Type B pancreatic cell (in vitro differentiated cells): ENCODE results near the gene ARHGAP6. TPM values are rescaled to one million over a fixed set of nuclear protein-coding genes. Genes with fewer than 3 reads are reported as not detected.

Experiments
- DNase-seq: peaks from one replicate; pipeline ENCODE4 v3.0.0; 2021; ENCODE audit warnings: mixed read lengths; ENCODE audit not compliant: unreplicated experiment; ENCODE audit errors: extremely low spot score
- H3K27ac Mint-ChIP-seq: 2 replicates; pipeline ENCODE4 v1.8.0; 2021; ENCODE audit warnings: mild to moderate bottlenecking, mixed read lengths
- H3K27me3 Mint-ChIP-seq: 2 replicates; pipeline ENCODE4 v1.8.0; 2021; ENCODE audit warnings: mixed read lengths
- H3K36me3 Mint-ChIP-seq: 2 replicates; pipeline ENCODE4 v1.8.0; 2021; ENCODE audit warnings: mixed read lengths
- H3K4me1 Mint-ChIP-seq: one replicate; pipeline ENCODE4 v1.8.0; 2021; ENCODE audit warnings: mixed read lengths; ENCODE audit not compliant: unreplicated experiment
- H3K4me3 Mint-ChIP-seq: 2 replicates; pipeline ENCODE4 v1.8.0; 2021; ENCODE audit warnings: mild to moderate bottlenecking, mixed read lengths
- H3K9me3 Mint-ChIP-seq: 2 replicates; pipeline ENCODE4 v1.8.0; 2021; ENCODE audit warnings: mixed read lengths
- total RNA-seq: library from RNA; stranded (reverse); gene quantifications from 2 replicates; pipeline ENCODE4 v1.2.1, GENCODE V29; 2021; ENCODE audit warnings: low replicate concordance
- TF ChIP-seq, protein P1 (sequence below): fragments of 200-600 bp; sonication (generic); conservative IDR thresholded peaks from 2 replicates; pipeline ENCODE4 v1.5.0; 2021; ENCODE audit warnings: antibody characterized with exemption, mild to moderate bottlenecking

Gene ARHGAP6
- total RNA-seq, 1 donor from 2014 or later: 10.1 TPM

DNA sequence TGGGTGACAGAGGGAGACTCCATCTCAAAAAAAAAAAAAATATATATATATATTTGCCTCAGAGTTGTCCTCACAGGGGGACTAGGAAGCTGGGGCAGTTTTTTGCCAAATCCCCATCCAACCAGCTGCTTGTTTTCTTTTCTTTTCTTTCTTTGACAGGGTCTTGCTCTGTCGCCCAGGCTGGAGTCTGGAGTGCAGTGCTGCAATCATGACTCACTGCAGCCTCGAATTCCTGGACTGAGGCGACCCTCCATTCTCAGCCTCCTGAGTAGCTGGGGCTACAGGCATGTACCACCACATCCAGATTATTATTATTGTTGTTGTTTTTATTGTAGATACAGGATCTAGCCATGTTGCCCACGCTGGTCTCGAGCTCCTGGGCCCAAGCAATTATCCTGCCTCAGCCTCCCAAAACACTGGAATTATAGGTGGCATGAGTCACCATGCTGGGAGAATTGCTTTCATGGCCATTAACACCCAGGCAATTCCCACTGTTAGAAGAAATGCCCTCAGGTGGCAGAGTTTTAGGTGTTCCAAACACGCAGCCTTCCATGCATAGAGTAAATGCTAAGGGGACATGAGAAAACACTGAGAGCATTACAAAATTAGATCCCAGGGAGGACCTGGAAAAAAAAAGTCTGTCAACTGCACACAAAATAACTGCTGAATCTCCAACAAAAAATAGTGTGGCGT is 98.0 kb downstream of the ARHGAP6 start:
- H3K4me1 Mint-ChIP-seq: no peaks in the 10 kb centered on the region
- TF ChIP-seq, protein P1, sequence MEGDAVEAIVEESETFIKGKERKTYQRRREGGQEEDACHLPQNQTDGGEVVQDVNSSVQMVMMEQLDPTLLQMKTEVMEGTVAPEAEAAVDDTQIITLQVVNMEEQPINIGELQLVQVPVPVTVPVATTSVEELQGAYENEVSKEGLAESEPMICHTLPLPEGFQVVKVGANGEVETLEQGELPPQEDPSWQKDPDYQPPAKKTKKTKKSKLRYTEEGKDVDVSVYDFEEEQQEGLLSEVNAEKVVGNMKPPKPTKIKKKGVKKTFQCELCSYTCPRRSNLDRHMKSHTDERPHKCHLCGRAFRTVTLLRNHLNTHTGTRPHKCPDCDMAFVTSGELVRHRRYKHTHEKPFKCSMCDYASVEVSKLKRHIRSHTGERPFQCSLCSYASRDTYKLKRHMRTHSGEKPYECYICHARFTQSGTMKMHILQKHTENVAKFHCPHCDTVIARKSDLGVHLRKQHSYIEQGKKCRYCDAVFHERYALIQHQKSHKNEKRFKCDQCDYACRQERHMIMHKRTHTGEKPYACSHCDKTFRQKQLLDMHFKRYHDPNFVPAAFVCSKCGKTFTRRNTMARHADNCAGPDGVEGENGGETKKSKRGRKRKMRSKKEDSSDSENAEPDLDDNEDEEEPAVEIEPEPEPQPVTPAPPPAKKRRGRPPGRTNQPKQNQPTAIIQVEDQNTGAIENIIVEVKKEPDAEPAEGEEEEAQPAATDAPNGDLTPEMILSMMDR: no peak
- H3K27me3 Mint-ChIP-seq: no peaks in the 10 kb centered on the region
- no peak overlapping the region for H3K27ac Mint-ChIP-seq
- DNase-seq: no peak
- H3K9me3 Mint-ChIP-seq: no peaks in the 10 kb centered on the region
- no peaks in the 10 kb centered on the region for H3K36me3 Mint-ChIP-seq
- H3K4me3 Mint-ChIP-seq: no peak overlapping the region

DNA sequence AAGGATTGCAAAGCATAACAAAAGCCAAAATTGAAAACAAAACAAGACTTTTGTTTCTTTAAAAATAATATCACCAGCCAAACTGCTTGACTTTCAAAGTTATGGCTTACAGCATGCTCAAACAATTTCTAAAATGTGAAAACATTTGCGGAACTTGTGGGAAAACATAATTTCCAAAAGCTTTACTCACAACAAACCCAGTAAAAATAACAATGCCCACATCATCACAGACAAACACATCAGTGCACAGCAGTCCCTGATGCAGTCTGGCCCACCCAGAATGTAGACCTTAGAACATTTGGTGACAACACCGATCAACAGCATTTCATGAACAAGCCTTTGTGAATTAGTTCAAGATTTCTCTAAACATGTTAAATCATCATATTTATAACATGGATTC is 98.9 kb downstream of the ARHGAP6 start:
- DNase-seq: no peak
- TF ChIP-seq, protein P1: no peak
- Mint-ChIP-seq H3K27ac (no peak overlapping the region), H3K4me1 (no peaks in the 10 kb centered on the region), H3K36me3 (no peaks in the 10 kb centered on the region), H3K4me3 (no peak overlapping the region), H3K9me3 (no peaks in the 10 kb centered on the region), H3K27me3 (no peaks in the 10 kb centered on the region)

DNA sequence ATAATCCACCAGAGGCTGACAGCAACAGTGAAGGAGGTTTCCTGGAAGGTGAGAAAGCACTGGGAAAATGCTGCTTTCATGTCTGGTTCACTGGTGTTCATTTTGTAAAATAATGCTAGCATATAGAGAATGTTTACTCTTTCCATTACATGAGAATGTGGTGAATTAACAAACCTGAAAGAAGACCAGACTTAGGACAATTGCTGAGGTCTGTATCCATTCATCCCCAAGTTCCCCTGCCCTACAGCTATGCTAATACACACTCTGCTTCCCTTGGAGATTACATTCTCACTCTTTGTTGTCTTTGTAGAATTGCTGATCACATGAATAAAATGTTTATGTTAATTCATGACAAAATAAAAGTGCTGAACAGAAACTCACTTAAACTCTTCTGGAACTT is 99.5 kb downstream of the ARHGAP6 start:
- H3K9me3 Mint-ChIP-seq: no peaks in the 10 kb centered on the region
- no peak overlapping the region for H3K27ac Mint-ChIP-seq
- no peak for DNase-seq
- no peak overlapping the region for H3K4me3 Mint-ChIP-seq
- no peaks in the 10 kb centered on the region for H3K27me3 Mint-ChIP-seq
- no peaks in the 10 kb centered on the region for H3K4me1 Mint-ChIP-seq
- TF ChIP-seq, protein P1: no peak
- no peaks in the 10 kb centered on the region for H3K36me3 Mint-ChIP-seq

DNA sequence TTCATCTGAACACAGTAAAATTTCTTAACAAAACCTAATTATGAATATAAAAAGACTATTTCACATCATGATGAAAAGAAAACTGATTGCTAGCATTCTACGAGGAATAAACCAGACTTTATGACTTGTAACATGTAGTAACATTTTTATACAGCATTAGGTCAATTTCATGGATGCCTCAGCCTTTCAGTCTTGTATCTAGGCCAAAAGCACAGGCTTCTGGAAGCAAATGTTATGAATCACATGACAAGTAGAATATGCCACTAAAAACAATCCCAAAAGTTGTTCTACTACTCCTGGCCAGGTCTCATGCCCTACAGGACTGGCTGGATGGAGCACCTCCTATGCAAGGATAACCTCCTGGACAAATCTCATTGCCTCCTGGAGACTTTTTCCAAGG is 101.2 kb downstream of the ARHGAP6 start:
- no peak for DNase-seq
- Mint-ChIP-seq H3K36me3 (no peaks in the 10 kb centered on the region), H3K9me3 (no peaks in the 10 kb centered on the region), H3K27me3 (no peaks in the 10 kb centered on the region), H3K4me1 (no peaks in the 10 kb centered on the region), H3K4me3 (no peak overlapping the region), H3K27ac (no peak overlapping the region)
- TF ChIP-seq, protein P1: no peak

DNA sequence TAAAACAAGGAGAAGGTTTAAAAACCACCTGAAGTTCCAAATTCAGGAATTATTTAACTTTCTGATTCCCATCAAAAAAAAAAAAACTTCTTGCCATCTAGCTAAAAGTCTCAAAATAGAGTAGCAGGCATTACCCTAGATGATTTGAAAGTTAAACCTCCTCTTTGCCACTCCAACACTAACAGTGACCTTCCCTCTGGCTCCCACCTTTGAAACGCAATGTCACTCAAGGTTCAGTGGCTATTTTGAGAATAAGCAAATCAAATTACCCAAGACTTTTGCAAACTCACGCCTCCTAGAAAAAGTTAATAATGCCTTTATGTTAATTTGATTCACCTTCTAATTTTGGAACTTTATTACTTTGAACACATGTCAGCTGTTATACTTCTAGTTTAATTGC is 103.2 kb downstream of the ARHGAP6 start:
- Mint-ChIP-seq H3K27ac (no peak overlapping the region), H3K27me3 (no peaks in the 10 kb centered on the region), H3K9me3 (no peaks in the 10 kb centered on the region), H3K36me3 (no peaks in the 10 kb centered on the region), H3K4me3 (no peak overlapping the region), H3K4me1 (no peaks in the 10 kb centered on the region)
- DNase-seq: no peak
- TF ChIP-seq, protein P1: no peak
